RPMI8226 (cell line): ENCODE data around the gene MSI2.

Experiments used
- DNase-seq: peaks from one replicate; pipeline ENCODE4 v3.0.0-alpha.2; 2015

The MSI2 gene

GRCh38 chr17:57271821-57272220 lies 15.5 kb downstream of the MSI2 start:
- DNase-seq, result no peak

- DNase-seq, result no peak
These were observed 17.2 kb downstream of the MSI2 start for GRCh38 chr17:57273490-57273889.

- no peak for DNase-seq
These were observed 17.8 kb downstream of the MSI2 start for GRCh38 chr17:57274162-57274561.

GRCh38 chr17:57275071-57275764 lies 18.9 kb downstream of the MSI2 start:
- DNase-seq, result no peak

- no peak for DNase-seq
These were observed 20.3 kb downstream of the MSI2 start for GRCh38 chr17:57276621-57277020.

- DNase-seq, result no peak
These were observed 21.7 kb downstream of the MSI2 start for GRCh38 chr17:57277923-57278604.

- no peak for DNase-seq
These were observed 22.5 kb downstream of the MSI2 start for GRCh38 chr17:57278740-57279387.

- DNase-seq, result no peak
These were observed 23.1 kb downstream of the MSI2 start for GRCh38 chr17:57279432-57279831.

GRCh38 chr17:57281887-57282286 lies 25.6 kb downstream of the MSI2 start:
- DNase-seq, result no peak

GRCh38 chr17:57282296-57282695 lies 26.0 kb downstream of the MSI2 start:
- no peak for DNase-seq

GRCh38 chr17:57283203-57283971 lies 27.1 kb downstream of the MSI2 start:
- no peak for DNase-seq

- no peak for DNase-seq
These were observed 28.3 kb downstream of the MSI2 start for GRCh38 chr17:57284583-57284982.

GRCh38 chr17:57284984-57285646 lies 28.8 kb downstream of the MSI2 start:
- DNase-seq, result no peak

- DNase-seq, result no peak
These were observed 29.4 kb downstream of the MSI2 start for GRCh38 chr17:57285701-57286100.

- DNase-seq, result no peak
These were observed 30.2 kb downstream of the MSI2 start for GRCh38 chr17:57286399-57287105.

GRCh38 chr17:57288040-57288772 lies 31.9 kb downstream of the MSI2 start:
- no peak for DNase-seq

GRCh38 chr17:57288773-57289121 lies 32.4 kb downstream of the MSI2 start:
- no peak for DNase-seq

- no peak for DNase-seq
These were observed 32.8 kb downstream of the MSI2 start for GRCh38 chr17:57289130-57289529.

- no peak for DNase-seq
These were observed 33.3 kb downstream of the MSI2 start for GRCh38 chr17:57289613-57290012.

- DNase-seq, result no peak
These were observed 34.7 kb downstream of the MSI2 start for GRCh38 chr17:57290981-57291380.

- no peak for DNase-seq
These were observed 35.8 kb downstream of the MSI2 start for GRCh38 chr17:57292091-57292490.

GRCh38 chr17:57293077-57293476 lies 36.8 kb downstream of the MSI2 start:
- DNase-seq, result no peak
